GDM1 (cell line): ENCODE results near the gene LMTK3.

Source experiments
- DNase-seq: peaks from one replicate; lab custom pipeline; 2025; lab: John Stamatoyannopoulos, UW

Gene LMTK3

GRCh38 chr19:48511800-48512503, at the start of gene LMTK3:
Gene LMTK3 (minus strand): TSS chr19:48511835. CDS start chr19:48511576, 259 bp downstream.
- no peak for DNase-seq

- no peak for DNase-seq
These were observed 49.8 kb upstream of the LMTK3 start for GRCh38 chr19:48561412-48561811.

GRCh38 chr19:48560095-48560530, 48.5 kb upstream of the LMTK3 start:
- DNase-seq, result no peak

DNA sequence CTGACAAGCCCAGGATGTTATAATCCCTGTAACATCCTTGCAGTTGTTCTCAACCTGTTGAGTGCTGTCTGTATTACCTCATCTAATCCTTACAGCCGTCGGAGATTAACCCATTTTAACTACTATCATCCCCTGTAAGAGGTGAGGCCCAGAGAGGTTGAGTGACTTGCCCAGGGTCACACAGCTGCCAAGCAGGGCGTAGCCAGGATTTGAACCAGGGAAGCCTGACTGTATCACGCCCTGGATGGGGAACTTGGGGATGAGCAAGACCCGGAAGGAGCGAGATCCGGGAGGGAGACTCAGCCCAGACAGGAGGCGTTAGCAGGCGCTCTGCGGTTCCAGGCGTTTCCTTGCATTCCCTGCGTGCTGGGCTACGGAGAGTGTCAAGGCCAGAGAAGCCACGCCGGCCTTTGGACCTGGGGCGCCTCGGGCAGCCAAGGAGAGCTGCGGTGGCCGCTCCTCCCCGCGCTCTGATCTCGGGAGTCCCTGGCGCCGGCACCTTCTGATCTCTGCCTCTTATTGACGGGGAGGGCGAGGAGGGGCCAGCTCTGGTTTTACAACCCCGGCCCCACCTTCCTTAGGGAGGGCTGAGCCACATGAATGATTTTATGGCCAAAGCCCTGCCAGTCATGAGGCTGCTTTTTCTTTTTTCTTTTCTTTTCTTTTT, 46.5 kb upstream of the LMTK3 start:
- no peak for DNase-seq

- DNase-seq, result no peak
These were observed 45.2 kb upstream of the LMTK3 start for GRCh38 chr19:48556825-48557224.

DNA sequence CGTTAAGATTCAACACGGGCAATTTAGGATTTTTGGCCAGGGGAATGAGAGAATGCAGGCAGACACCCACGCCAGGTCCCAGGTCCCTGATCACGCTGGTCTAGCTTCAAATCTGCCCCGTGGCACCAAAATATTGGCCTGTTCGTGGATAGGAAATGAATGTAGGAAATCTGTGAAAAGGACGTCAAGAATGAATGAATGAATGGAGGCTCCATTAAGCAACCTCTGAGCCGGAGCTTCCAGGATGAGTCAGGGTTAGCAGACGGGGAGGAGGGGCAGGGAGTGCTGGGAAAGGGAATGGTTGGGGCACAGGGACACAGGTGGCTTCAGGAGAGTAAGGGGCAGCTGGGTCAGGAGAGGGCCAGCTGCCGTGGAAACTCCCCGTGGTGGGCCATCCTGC, 44.5 kb upstream of the LMTK3 start:
- DNase-seq, result no peak

GRCh38 chr19:48554385-48555091, 42.9 kb upstream of the LMTK3 start:
- DNase-seq, result no peak

- DNase-seq, result no peak
These were observed 42.2 kb upstream of the LMTK3 start for GRCh38 chr19:48553676-48554384.

DNA sequence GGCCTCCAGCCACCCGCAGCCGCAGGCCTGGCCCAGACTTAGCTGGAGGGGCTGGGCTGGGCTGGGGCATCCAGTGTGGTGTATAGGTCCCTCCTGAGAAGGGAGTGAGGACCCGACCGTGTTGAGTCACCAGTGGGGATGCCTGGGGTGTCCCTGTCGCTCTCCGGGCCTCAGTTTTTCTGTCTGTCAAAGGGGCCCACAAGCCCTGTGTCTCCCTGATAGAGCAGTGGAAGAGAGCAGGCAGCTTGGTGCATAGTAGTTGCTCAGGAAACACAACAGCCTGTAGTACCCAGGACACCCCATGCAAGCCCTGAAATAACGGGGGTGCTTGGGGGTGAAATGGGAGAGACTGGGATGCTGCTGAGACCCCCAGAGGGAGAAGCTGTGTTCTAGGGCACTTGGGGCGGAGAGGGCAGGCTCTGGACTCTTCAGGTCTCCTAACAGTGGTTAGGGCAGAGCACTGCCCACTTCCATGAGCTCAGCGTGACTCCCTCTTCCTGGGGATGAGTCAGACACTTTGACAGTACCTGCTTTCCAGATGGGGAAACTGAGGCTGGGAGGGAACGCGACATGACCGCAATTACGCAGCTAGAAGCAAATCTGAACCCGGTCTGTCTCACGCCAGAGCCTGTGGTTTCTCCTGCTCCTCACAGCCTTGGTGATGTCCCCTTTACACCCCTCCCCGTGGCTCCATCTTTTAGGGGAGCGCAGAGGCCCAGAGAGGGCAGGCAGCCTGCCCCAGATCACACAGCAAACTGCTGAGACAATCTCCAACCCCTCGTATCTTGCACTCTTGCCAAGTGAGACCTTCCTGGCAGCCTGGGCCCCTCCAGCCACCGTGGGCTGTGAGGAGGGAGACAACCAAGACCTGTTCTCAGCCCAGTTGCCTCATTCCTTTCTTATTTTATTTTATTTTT, 41.0 kb upstream of the LMTK3 start:
- DNase-seq, result no peak

GRCh38 chr19:48551437-48552302, 40.0 kb upstream of the LMTK3 start, which contains the start of gene SULT2B1:
Gene SULT2B1 (plus strand): TSS chr19:48552172. CDS start chr19:48552253, 81 bp downstream.
- no peak for DNase-seq

GRCh38 chr19:48549380-48549779, 37.7 kb upstream of the LMTK3 start:
- no peak for DNase-seq

DNA sequence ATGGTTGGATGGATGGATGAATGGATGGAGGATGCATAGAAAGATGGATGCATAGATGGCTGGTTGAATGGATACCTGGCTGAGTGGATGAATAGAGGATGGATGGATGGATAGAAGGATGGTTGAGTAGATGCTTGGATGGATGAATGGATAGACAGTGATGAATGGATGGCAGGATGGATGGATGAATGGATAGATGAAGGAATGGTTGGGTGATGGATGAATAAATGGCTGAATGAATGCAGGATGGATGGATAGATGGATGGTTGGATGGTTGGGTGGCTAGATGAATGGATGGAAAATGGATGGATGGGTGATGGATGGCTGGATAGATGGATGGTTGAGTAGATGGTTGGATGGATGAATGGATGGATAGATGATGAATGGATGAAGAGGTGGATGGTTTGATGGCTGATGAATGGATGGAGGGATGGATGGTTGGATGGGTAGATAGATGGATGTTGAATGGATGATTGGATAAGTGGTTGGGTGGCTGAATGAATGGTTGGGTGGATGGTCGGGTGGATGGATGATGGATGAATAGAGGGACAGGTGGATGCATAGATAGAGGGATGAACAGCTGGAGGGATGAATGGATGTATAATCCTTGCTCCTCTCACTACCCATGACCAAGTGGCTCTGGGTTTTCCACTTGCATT, 36.7 kb upstream of the LMTK3 start:
- DNase-seq, result no peak

DNA sequence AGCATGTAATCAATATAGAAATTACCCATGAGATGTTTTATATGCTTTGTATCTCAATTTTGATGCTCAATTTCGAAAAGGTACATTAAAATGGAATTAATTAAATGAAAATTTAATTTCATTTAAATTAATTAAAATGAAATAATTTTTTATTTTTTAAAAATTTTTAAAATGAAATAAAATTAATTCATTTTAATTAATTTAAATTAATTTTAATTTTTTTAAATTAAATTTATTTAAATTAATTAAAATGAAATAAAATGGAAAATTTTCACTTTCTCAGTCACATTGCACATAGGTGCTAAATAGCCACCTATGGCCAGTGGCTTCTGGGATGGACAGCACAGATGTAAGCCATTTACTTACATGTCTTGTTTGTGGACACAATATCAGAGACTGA, 36.1 kb upstream of the LMTK3 start:
- no peak for DNase-seq

- no peak for DNase-seq
These were observed 33.5 kb upstream of the LMTK3 start for GRCh38 chr19:48544856-48545750.

DNA sequence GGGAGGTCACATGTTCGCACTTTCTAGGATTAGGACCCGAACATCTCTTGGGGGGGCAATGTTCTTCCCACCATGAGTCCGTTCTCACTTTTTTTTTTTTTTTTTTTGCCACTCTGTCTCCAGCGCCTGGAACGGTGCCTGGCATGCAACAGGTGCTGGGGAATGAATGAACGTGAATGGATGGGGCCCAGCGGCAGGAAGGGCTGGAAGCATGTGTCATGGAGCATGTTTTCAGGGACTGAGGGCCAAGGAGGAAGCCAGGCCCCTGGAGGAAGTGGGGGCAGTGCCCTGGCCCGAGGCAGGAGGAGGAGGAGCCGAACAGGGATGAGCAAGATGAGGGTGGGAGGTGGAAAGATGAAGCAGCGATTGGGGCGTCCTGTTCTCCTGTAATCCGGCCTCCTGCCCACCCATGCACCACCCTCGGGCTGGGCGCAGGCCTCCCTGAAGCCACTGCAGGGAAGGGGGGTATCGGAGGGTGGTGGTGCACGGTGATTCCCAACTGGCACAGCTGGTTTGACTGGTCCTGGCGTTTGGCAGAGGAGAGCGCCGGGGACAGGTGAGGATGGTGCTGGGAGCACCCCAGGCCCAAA, 31.6 kb upstream of the LMTK3 start:
- peak; percentile 6 for DNase-seq

DNA sequence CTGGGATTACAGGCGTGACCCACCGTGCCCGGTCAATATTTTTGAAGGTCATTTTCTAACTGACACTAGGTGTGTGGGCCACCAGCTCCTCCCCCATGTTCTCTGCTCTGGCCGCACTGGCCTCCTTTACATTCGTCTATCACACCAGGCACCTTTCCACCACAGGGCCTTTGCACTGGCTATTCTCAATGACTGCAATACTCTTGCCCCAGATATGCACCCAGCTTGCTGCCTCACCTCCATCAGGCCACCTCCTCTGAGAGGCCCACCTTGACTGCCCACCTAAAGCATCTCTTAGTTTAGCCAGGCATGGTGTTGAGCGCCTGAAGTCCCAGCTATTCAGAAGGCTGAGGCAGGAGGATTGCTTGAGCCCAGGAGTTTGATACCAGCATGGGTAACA, 30.2 kb upstream of the LMTK3 start:
- DNase-seq, result no peak

DNA sequence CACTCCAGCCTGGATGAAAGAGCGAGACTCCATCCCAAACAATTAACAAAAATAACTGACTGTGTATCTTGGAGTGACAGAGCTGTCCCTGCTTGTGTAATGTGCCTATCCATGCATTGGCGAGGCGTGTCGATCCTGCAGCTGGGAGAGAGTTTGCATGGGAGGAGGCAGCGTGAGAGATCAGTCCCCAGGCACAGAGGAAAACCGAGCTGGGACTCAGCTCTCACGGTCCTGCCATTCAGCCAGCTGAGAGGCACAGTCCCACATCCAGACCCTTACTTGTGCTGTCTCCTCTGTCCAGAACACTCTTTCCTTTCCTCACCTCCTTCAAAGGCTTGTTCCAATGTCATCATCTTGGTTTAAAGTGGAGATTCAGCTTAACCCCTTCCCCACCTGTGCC, 28.5 kb upstream of the LMTK3 start:
- no peak for DNase-seq

DNA sequence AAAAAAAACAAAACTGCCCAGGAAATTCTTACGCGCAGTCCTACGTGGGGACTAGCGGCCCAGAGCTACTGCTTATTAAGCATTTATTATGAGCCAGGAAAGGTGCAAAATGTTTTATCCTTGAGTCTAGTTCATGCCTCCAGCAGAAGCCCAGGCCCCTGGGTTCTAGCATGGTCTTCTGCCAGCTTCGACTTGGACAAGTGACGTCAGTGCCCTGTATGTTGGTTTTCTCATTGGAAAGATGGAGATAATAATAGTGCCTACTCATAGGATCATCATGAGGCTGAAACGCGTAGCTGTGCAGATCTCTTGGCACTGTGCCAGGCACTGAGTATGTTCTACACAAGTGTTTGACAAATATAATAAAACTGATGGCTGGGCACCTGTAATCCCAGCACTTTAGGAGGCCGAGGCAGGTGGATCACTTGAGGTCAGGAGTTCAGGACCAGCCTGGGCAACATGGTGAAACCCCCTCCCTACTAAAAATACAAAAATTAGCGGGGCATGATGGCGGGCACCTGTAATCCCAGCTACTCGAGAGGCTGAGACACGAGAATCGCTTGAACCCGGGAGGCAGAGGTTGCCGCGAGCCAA, 28.0 kb upstream of the LMTK3 start:
- DNase-seq, result no peak
